ENCODE measurements around the gene RNF43.
A peak's percentile ranks its signal among the peaks of the same experiment; 100 is the strongest.
"Not testable (repeated sequence)": the region's sequence is repeated elsewhere in the genome, so short reads cannot be mapped to it uniquely, and the experiment has no call there.

The RNF43 gene

DNA sequence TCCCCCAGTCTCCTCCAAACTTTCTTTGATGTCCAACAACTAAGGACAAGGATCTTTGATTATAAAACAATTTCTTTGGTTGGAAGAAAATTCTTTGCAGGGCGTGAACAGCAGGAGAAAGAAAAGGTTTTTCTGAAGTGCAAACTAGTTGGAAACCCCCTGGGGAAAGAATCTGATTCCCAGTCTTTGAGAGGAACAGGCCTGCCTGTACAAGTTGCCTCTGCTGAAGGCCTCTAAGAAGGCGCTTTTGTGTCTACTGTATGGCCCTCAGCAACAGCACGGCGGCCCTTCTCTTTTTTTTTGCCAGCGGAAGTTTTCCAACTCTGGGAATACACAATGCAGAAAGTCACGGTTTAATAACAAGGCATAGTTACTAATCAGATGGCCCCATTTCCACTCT lies 14.0 kb downstream of the RNF43 start:
- no peak for DNase-seq

DNA sequence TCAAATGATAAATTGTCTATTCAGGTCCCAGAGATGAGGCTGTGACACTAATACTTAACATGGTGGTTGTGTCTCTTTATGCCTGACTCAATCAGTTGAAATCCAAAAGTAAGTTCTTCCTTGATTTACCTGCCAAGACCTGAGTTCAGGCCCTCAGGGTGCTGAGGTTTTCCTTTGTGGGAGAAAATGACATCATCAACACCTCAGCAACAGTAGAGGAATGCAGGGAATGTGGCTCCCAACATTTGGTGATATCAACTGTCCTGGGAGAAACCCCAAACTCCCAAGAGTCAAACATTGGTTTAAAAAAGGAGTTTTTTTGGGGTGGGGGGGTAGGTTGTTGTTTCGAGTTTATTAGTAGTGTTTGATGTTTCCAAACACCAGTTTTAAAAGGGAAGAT lies 14.7 kb downstream of the RNF43 start:
- peak; percentile 55 for DNase-seq

DNA sequence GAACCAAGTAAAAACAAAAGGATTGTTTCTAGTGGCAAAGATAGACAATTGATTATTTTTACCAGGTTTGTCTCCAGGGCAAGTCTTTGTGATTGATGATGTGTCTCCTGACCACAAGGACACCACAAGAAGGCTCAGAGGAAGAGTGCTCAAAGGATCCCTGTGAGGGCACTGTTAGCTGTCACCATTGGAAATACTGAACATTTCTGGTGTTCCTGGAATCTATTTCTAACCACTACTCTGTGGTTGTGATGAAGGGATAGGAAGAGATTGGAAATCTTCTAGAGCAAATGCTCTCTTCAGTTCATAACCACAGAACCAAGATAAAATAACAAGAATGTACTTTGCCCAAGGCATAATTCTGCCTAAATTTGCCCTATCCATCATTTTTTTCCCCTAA lies 15.3 kb downstream of the RNF43 start:
- peak; percentile 57 for DNase-seq

DNA sequence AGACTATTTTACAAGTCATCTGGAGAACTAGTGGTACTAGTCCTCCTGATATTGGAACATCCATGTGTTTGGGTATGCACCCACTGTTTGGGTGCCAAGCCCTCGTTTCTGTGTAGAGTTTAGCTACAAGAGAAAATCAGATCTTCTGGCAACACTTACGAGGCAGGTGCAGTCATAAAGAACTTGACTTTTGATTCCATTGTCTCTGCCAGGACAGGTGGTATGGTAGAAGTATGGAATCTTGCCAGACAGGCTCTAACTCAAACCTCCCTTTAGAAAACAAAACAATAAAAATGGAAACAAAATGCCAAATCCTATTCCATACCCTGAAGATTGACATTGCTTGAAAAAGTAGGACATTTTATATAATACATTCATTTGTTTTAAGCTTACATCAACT lies 16.0 kb downstream of the RNF43 start:
- no peak for DNase-seq

DNA sequence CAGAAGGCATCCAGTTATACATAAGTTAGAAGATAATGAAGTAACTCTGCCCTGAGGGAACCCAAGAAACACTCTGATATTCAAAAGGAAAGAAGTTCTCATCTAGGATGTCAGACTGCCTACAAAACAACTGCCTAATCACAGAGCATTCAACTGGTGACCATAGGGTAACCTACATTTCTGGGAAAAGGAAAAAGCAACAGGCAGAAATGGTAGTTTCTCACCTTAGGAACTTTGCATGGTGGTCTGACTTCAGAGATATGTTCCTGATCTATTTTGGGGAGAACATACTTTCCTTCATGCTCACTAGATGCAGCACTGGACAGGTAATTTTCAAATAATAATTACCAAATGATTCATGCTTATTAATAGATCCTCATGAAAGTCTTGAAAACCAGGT lies 16.5 kb downstream of the RNF43 start:
- no peak for DNase-seq

DNA sequence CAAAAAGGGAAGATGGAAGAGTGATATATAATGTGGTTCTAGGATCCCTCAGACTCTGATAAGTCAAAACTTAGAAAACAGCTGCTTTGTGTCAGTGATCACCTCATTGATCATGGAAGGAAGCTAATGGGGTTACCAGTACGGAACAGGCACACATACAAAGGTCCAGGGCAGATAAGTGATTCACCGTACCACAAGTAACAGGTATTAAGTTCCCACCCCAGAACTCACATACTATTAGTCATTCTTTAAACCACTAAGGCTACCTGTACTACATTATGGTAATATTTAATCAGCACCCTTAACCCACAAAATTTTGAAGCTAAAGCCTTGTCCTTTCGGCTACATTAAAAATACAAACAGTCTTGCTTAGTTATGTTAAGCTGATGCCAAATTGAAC lies 17.4 kb downstream of the RNF43 start:
- DNase-seq, result no peak

DNA sequence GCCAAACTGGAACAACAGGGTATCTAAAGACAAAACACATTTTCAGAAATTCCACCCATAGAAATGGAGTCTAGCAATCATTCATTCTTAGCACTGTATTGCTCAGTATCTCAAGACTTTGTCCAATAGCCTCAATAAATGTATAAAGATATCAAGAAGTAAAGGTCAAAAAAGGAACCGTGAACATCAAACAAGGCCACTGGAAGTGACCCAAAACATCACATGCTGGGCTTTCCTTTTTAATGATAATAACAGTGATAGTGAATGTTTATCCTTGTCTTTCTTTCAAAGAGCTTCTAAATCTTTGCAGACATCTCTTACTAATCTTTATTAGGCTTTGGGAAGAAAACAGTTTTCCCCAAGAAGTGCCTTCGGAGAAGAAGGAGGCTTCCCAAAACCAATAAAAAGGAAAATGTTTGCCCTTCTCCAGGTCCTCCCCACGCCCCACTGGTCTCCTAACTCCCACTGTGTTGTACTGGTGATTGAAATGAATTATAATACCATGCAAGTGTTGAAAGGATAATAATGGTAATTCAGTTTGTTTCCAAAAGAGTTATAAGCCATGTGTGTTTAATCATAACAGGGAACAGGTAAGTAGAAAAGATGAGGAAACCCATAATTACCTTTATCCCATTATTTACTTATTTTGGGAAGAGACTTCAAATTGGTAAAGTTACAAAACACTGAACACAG lies 18.6 kb downstream of the RNF43 start:
- DNase-seq, result no peak

DNA sequence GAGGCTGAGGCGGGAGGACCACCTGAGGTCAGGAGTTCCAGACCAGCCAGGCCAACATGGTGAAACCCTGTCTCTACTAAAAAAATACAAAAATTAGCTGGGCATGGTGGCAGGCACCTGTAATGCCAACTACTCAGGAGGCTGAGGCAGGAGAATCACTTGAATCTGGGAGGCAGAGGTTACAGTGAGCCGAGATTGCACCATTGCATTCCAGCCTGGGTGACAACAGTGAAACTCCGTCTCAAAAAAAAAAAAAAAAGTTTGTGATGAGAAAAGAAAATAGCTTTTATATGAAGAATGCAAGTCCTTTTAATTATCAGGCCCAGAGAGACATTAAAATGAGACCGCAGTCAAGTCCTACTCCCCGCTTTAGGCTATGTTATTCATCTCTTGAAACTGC lies 19.9 kb downstream of the RNF43 start:
- DNase-seq, result not testable (repeated sequence)

DNA sequence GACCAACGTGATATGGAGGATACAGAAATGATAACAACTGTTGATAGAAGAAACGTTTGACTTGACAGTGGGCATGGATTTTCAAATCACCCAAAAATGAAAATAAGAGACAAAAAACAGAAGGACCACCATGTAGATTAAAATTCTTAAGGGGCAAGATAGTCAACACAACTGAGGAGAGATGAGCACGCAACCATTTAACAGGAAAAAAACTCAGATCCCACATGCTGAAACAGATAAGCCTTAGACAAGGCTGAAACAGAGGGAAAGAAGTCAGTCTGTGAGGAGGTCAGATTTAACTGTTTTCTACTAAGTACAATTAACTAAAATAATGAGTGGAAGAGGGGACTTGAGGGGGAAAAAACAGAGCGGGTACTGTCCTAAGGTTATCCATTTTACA lies 21.2 kb downstream of the RNF43 start:
- DNase-seq, result no peak

DNA sequence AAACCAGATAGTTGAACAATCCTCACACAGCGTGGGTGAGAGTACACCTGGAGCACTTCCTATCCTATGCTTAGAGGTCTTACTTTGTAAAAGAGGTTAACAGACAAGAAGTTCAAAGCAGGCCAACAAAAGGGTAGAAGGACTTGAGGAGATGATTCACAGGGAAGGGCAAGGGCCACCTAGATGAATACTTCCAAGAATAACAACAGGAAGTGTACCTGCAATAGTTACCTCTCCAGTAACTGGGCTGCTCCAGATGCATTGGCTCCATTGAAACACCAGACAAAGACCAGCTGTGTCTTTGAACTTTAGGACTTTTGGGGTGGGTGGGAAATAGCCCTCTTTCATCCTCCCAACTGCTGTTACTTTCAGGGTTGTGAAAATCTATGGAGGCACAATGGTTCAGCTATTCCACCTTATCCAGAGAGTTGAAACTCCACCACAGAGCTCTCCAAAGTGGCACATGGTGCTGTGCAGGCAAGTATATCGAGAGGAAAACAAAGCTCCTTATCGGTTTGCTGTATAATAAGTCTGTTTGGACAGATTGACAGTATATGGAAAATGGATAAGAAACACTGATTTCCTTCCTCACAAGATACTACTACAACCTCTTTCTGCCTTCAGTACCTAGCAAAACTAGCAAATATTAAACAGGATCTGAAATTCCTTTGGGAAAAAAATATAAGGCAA lies 22.7 kb downstream of the RNF43 start:
- no peak for DNase-seq

DNA sequence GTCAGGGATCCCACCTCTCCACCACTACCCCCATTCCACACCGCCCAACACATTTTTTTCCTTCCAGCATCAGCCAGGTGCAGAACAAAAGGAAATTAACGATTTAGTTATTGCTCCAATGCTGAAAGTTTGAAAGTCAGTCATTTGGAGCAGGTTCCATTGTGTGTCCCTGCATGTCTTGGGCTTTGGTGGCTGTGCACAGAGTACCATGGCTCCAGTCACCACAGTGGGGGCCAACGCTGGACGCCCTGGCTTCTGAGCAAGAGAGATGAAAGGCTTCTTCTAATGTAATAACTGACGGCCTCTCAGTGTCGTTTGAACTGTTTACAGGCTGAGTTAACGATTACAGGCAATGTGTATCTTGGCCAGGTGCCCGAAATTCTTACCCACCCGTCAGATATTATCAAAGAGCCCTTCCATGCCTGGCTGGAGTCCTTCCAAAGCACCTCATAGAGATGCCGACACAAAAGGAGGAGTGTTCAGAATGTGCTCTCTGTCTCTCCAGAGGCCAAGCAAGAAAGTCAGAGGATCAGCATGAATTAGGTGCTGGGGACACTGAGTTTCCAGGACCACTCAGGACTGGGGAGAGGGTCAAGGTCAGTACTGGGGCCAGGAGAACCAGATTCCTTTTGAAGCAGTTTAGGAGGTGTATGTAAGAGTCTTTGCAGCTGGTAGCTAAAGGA lies 25.9 kb downstream of the RNF43 start:
- no peak for DNase-seq

DNA sequence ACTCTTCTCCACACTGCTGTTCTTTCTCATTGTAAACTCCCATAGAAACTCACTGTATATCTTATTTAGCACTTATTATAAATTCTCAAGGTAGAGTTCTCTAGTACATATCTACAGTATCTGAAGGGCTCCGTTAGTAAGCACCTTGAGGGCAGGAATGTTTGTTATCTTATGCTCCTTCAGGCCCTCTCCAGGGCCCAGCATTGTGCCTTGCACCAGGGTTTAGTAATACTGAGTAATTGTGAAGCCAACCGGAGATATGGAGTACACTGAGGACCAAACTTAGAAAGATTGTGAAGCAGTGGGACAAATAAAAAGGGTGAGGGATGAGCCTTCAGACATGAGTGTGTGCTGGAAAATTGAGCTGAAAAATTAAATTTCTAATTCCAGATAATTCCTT lies 26.4 kb downstream of the RNF43 start:
- no peak for DNase-seq

DNA sequence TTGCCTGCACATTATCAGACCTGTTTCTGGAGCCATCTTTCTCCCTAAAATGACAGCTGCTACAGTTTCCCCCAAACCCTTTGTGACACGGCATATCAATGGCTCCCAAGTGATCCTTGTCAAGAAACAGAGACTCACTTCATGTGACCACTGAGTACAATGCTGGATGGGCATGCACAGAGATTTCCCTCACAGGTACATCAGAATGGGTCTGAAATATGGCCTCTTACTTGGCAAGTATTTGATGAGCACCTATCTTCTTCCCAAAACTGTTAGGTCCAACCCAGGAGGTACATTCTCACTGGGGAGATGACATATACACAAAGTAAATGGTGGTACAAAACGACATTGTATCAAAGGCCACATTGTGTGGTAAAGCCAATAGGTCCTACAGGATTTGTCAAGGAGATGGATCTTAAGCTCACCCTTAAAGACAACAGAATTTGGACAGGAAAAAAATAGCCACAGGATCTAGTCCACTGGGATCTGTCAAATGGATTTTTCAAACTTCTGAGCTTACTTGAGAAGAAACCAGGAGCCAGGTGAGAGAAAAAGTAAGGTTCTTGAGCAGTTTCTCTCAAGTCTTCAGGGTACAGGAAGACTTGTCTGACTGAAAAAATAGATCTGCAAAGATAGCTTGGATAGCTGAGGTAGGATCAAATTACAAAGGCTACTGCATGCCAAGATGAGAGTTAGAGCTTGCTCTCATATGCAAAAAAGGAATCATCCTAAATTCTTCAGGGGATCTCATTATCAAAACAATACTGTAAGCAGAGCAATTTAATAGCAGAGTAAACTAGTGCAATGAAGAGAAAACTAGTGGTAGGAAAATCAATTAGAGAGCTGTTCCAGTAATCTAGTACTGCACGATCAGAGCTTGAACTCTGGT lies 28.8 kb downstream of the RNF43 start:
- DNase-seq, result no peak

DNA sequence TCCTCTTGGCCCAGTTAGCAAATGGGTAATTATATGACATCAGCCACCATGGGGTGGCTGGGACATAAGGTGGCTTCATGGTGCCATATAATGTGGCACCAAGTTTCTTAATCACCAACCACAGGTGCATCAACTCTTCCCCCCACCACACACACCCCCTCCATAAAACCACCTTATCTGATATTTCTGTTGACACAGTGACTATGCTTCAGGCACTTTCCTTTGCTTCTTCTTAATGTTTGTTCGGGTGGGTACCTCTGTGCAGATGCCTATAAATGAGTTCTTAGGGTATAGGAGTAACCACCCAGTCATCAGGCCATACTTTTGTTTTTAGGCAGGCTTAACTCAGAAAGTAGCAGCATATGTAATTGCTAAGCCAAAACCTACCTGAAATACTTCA lies 29.5 kb downstream of the RNF43 start:
- no peak for DNase-seq

DNA sequence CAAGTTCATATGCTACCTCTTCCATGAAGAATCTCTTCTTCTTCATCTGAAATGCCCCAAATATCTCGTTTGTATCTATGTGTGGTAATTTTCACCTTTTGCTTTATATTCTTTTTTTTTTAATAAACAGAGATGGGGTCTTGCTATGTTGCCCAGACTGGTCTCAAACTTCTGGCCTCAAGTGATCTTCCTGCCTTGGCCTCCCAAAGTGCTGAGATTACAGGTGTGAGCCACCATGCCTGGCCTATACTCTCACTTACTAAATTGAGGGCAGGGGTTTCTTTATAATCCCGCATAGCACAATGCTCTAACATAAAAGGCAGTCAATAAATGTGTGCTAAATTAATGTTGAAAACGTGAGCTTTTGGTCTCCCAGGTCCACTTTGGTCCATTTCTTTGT lies 30.6 kb downstream of the RNF43 start:
- DNase-seq, result no peak

DNA sequence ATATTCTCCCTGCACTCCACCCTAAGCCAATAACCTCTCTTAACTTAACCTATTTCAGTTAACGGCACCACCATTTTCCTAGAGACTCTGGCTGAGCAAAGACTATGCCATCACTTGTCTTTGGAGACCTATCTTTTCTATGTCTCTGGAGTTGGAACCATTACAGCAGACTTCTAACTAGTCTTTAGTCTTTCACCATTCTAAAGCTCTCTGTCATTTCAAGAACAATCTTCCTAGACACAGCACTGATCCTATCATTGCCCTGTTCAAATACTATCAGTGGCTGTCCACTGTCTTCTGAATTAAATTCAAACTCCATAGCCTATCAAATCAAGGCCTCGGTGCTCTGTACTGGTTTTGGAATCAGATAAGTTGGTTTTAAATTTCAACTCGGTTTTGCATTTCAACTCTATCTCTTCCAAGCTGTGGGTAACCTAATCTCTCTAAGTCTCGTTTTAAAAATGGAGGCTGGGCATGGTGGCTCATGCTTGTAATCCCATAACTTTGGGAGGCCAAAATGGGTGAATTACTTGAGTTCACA lies 31.9 kb downstream of the RNF43 start:
- no peak for DNase-seq

DNA sequence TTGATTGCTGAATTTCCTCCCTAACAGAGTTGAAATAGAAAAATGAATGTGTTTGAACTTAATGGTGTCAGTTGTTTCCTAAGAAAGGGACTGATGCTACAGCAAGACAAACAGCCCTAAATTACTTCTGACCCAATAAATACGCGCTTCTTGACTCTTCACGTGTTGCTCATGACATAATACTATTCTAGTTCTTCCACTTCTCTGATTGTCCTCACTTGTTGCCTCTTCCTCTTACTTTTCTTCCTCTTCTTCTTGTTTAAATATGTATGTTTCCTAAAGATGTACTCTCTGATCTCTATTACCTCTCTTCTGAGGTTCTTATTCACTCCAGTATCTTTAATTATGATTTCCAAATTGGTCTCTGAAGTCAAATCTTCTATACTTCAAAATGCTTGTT lies 32.4 kb downstream of the RNF43 start:
- no peak for DNase-seq

DNA sequence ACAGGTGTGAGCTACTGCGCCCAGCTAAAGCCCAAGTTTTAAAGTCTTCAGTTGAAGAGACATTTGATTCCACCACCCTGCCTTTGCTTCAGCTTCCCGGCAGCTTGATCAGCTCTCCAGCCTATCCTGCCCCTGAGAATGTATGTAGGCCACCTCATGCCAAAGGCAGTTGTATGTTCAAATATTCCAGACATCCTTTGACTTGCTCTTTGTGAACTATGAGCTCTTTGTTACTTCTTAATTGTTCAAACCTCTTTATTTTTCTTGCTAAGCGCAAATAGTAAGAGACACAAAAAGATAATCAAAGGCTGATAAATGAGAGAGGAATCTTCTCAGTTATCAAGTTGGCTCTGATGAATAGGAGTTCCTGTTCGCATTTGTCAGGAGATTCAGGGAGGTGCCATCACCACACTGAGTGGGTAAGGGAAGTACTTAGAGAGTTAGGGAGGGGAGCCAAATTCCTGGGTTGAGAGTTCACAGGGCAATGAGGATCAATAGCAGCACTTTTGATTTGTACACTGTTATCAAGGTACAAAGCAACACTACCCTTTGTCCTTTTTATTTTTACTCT lies 33.4 kb downstream of the RNF43 start:
- no peak for DNase-seq

DNA sequence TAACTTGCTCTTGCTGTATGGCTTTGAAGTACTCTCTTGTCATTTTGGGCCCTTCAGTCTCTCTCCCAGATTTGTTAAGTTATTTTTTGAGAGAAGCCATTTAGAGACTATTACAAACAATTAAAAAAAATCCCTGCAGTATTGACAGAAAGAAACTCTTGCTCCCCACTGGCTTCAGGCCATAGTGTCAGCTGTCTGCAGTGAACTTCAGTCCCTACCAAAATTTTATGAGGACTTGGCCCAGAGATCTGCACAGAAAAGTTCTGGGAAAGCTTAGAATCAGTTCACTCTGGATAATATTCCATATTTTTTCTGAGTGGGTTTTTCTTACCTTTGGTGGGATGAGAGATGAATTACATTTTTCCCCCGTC lies 34.5 kb downstream of the RNF43 start:
- no peak for DNase-seq

DNA sequence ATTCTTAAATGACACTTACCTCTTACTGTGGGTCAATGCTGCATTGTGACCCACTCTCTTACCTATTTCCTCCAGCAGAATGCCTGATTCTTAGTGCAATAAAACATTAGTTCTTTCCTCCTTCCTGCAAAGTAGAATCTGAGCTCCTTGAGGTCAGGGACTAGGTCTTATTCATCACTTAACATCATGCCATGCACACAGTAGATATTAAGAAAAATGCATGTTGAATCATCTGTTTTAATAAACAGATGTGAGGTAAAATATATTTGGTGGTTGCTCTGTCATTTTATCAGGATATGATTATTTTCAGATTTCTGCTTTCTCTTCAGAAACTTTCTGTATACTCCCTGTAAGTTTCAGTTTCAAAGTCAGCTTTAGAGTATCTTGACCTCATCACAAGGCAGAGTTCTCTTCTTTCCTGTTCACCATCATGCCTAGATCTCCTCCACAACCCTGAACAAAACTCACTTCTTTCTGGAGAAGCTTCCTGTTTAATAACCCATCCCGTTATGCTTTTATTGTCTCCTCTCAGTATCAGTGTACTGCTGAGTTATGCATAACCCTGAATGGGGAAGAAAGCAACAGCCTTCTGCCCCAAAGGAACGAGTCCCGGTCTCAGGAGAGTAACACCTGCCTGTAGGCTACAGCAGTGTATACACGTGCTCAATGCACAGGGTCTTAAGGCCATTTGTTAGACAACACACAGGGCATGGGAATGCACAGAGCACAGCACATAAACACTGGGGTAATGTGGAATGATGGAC lies 35.0 kb downstream of the RNF43 start:
- DNase-seq, result no peak

DNA sequence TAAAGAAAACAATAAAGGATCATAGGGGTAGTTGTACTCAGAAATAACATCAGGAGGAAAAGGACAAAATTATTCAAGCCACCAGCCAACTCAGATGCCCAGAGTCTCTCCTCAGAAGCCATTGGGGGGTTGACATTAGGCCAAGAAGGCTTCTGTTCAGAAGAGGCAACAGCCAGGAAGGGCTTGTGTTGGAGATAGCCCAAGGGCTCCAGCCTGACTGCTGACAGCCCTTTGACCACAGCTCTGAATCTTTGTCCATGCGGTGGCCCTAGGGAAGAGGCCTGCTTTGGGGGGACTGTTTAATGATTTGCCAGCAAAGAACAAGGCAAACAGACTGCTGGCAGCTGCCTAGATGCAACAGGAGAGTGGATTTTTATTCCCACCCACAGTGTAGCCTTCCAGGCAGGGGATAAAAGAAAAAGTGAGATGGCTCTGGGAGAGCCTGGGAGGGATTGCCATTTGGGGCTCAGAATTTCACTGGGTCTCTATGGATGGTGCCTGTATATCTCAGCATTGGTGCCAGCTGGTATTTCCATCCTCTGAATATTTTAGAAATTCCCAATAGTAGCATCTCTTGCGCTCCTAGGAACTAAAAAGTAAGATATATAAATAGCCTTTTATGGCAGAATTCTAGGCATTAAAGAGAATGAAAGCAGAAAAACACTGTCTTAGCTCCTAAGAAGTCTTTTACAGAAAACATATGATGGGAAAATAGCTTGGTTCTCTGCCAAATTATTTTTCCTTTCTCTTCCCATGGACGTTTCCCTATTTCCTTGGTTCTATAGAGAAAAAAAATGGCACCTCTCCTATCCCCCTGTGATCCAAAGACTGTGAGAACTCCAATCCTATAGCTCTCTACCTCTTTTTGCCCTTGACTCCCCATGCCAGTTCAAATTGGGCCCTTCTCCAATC lies 36.0 kb downstream of the RNF43 start:
- no peak for DNase-seq

Measured in fibroblast of skin of right quadriceps (primary cell).